GM18951 (cell line): ENCODE measurements around the gene NGDN.
"Not testable (repeated sequence)": the region's sequence is repeated elsewhere in the genome, so short reads cannot be mapped to it uniquely, and the experiment has no call there.

Source experiments
- POLR2A ChIP-seq: IDR thresholded peaks from 4 replicates; pipeline ENCODE4 v1.6.1; 2011; ENCODE audit warnings: mild to moderate bottlenecking; ENCODE audit not compliant: insufficient read length, insufficient read depth; ENCODE audit errors: extremely low read depth
- in situ Hi-C: fragments of 300-500 bp; cut with MboI; formaldehyde crosslinking; loops from one replicate; pipeline ENCODE4 v1.12.0; 2022; ENCODE audit warnings: low sequenced_read_pairs, mixed read lengths, inconsistent platforms; ENCODE audit not compliant: unreplicated experiment

The NGDN gene, protein sequence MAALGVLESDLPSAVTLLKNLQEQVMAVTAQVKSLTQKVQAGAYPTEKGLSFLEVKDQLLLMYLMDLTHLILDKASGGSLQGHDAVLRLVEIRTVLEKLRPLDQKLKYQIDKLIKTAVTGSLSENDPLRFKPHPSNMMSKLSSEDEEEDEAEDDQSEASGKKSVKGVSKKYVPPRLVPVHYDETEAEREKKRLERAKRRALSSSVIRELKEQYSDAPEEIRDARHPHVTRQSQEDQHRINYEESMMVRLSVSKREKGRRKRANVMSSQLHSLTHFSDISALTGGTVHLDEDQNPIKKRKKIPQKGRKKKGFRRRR

DNA sequence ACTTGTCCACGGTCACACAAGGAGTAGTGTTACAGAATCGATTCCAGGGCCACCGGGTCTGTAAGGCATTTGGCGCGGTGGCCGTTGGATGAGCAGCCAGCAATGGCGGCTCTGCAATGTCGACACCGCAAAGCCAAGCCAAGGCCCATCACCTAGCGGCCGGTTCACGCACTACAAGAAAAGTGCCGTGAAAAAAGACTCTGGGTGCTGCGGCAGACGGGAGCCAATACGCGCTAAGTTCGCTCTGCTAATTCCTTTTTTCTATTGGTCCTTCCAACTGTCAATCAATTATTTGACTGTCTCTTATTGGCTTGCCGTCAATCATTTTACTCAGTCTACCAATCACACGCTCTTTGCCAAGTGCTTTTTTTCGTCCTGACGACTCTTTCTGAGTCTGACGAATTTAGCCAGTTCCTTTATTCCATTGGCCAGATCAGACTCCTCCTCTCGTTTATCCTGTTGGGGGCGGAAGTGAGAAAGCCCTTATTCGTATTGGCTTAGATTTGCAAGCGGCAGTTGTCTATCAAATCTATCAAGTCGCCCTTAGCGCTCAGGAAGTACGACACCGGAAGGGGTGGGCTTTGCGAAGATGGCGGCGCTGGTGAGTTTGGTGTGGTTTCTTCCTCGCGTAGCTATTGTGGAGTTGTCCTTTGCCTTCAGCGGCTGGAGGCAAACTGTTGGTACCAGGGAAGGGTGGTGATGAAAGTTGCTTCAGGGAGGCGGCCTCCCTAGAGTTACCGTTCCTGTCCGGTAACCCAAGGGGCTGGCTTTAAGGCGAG, at the start of gene NGDN:
Gene NGDN, plus strand, starts transcription at position 577 of the 779 bp plus-strand sequence. Its CDS starts 13 bp downstream, at position 590.
- in situ Hi-C loops, result no loop called here
- TF ChIP-seq POLR2A, result peak; percentile 61

DNA sequence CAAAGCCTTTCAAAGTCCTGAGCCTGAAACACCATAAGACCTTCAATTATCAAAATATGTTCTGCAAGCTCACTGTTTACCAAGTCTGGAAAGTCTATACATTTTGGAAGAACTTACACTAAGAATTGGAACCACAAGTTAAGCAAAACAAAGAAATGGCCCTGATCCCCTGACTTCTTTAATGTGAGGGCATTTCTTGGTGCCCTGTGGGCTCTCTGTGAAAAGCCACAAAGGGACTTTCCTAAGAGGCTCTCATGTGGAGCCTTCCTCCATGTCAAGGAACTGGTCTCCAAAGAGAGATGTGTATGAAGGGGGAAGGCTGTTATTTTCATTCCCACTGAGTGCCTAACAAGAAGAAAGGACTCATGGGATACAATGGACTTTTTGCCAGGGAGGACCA, 47.9 kb upstream of the NGDN start:
- in situ Hi-C loops, result no loop called here
- TF ChIP-seq POLR2A, result no peak

DNA sequence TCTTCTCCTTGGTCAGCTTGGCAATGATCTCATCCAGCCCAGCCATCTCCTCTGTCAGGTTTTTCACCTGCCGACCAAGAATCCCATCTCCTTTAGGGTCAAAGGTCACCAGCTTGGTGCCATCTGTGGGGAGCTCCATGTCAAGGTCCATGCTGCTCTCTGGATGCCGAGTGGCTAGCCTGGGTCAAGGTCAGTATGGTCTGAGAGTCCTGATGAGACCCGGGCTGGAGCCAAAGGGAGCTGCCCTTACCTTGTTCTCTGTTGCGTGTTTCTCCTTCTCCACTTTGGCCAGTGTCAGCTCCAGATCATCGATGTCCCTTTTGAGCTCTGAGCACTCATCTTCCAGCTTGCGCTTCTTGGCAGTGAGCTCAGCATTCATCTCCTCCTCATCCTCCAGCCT, 45.8 kb upstream of the NGDN start:
- TF ChIP-seq POLR2A, result no peak
- in situ Hi-C loops, result no loop called here

DNA sequence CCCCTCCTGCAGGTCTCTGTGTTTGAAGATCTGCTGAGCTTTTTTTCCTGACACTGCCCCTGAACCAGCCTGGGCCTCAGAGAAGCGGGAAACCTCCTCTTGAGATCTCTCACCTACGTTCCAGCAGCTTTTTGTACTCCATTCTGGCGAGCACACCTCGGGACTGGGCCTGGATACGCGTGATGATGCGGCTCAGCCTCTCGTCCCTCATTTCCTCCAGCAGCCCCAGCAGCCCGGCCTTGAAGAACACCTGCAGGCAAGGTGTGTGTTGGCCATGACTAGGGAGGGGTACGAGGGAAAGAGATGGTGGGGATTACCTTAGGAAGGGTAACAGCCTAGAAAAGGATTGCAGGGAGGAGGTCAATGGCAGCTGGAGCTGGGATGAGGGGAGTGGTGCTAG, 44.3 kb upstream of the NGDN start:
- TF ChIP-seq POLR2A, result no peak
- in situ Hi-C loops, result no loop called here

DNA sequence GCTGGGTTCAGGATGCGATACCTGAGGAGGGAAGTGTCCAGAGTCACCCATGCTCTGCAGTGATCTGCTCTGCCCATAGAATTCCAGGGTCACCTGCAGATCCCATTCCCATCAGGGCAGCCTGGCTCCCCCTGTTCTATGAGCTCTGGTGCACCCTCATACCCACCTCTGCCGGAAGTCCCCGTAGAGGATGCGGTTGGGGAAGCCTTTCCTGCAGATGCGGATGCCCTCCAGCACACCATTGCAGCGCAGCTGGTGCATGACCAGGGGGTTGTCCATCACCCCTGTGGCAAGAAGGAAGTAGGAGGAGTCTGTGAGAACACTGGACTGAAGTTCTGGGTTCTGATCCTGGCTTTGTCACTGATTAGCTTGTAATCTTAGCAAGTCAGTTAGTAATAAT, 43.7 kb upstream of the NGDN start:
- in situ Hi-C loops, result not testable (repeated sequence)

DNA sequence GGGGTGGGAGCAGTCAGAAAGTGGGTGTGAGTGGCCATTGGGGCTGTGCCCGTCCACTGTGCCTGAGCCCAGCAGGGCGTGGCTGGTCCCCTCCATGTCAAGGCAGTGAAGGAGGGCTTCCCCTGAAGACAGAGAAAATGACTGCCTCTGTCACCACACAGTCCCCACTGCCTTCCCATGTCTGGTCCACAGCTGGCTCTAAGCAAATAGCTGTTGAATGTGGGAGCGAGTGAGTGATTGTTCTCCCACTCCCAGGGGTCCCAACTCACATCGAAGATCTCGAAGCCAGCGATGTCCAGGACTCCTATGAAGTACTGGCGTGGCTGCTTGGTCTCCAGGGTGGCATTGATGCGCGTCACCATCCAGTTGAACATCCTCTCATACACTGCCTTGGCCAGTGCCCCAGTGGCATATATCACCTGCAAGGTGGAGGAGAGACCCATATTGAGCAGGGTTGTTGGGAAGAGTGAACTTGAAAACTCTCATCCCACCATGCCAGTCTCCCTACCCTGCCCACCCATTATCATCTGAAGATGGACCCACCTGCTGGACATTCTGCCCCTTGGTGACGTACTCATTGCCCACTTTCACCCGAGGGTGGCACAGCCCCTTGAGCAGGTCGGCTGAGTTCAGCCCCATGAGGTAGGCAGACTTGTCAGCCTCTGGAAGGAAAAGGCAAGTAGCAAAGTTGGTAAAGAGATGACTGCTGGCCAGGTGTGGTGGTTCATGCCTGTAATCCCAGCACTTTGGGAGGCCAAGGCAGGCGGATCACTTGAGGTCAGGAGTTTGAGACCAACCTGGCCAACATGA, 40.6 kb upstream of the NGDN start:
- in situ Hi-C loops, result no loop called here
- no peak for TF ChIP-seq POLR2A

DNA sequence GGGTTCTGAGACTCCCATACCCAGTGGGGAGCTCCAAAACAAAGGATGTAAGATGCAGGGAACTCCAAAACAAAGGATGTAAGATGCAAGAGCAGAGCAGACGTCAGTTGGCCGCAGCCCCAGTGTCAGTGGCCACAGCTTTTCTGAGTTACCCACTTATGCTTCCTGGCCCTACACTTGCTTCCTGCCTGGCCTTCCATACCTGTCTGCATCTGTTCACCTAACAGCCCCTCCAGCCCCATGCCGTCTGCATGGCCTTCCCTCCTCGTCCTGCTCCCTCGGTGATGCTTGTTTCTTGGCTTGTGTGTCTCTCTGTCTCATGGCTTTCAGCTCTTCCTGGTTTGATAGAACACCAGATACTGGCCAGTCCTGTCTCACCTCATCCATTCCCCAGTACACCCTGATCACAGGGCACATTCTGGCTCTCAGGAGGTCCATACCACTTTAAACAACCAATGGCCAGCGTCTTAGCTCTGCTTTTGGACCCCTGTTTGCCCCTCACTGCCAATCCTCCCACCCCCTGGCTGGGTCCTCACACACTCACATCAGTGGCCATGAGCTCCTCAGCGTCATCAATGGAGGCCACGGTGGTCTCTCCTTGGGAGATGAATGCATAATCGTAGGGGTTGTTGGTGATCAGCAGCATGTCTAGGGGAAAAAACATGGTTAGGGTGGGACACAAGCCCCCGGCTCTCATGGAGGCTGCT, 39.3 kb upstream of the NGDN start:
- in situ Hi-C loops, result no loop called here
- no peak for TF ChIP-seq POLR2A

DNA sequence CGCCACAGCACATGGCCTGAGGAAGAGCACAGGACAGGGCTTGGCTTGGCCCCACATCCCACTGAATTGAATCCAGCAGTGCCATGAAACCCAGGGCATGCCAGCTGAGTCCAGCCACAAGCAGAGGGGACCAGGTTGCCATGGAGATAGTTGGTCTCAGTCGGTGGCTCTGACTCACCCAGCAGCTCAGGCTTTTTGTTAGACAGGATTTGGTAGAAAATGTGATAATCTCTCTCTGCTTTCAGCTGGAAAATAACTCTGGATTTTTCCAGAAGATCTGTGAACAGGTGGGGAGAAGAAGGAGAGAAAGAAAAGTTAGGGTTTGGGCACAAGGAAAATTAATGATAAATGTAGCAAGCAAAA, 38.8 kb upstream of the NGDN start:
- in situ Hi-C loops, result no loop called here
- no peak for TF ChIP-seq POLR2A

DNA sequence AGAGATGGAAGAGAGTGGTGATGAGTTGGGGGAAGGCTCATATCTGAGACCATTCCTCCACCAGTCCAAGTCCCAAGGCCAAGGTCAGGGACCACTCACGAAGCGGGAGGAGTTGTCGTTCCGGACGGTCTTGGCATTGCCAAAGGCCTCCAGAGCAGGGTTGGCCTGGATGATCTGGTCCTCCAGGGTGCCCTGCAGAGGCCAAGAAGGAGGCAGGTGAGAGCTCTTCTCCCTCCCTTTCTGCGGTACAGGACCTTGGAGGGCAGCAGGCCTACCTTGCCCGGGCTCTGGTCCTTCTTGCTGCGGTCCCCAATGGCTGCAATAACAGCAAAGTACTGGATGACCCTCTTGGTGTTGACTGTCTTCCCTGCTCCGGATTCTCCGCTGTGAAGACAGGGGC, 38.0 kb upstream of the NGDN start:
- no peak for TF ChIP-seq POLR2A
- in situ Hi-C loops, result no loop called here

DNA sequence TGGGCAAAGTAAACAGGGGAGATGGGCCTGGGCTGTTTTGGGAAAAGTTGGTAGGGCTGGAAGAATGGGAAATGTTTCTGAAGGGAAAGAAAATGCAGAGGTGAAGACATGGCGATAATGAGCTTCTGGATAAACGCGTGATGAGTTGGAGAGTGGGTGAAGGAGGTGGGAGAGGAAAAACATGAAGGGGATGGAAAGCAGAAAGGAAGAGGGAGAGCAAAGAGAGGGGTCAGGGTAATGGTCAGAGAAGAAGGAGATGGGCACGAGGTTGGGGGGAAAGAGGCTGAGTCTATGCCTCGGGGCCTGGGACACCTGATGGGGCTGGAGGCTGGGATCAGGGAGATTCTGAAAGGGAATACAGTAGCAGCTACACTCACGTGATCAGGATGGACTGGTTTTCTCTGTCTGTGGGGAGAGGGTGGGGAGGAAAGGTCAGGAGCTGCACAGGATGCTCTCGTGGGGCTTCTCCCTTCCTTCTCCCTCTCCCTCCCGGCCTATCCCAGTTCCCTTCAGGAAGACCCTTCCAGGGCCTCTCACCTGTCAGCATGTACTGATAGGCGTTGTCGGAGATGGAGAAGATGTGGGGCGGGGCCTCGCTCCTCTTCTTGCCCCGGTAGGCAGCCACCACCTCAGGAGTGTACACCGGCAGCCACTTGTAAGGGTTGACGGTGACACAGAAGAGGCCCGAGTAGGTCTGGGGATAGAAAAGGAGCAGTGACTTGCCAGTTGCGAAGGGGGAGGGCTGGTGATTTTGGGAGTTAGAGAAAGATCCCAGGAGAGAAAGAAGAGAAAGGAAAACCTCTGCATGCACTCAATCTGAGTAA, 37.2 kb upstream of the NGDN start:
- TF ChIP-seq POLR2A, result no peak
- in situ Hi-C loops, result no loop called here

DNA sequence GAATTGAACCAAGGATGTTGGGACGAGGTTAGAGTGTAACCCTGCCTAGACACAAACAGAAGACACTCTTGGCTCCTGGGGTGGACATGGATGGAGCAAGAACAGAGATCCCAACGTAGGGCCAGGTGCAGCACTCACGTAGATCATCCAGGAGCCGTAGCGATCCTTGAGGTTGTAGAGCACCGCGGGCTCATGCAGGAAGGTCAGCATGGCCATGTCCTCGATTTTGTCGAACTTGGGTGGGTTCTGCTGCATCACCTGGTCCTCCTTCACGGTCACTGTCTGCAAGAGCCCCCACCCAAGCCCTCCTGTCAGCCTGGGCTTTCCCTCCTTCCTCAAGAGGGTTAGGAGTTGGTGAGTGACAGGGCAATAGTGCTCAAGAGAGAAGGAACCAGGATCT, 36.6 kb upstream of the NGDN start:
- TF ChIP-seq POLR2A, result no peak
- in situ Hi-C loops, result no loop called here

DNA sequence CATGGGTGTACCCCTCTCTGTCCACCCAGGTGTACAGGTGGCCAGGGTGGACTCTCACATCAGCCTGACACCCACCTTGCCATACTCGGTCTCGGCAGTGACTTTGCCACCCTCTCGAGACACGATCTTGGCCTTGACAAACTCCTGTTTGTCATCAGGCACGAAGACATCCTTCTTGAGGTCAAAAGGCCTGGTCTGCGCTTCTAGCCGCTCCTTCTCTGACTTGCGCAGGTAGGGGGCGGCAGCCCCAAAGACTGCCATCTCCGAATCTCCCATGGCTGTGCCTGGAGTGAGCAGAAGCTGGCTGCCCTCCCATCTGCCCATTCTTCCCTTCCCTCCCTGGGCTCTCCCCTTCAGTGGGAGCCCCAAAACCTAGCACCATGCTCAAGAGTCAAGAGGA, 36.0 kb upstream of the NGDN start:
- in situ Hi-C loops, result no loop called here
- TF ChIP-seq POLR2A, result no peak
